ENCODE measurements around the gene PLD5.

- TF ChIP-seq CTCF (IDR thresholded peaks at IDR 0.05; ENCODE audit: low read depth, low read length, poor library complexity, severe bottlenecking) (no peak), EZH2phosphoT487 (IDR thresholded peaks at IDR 0.05; ENCODE audit: borderline replicate concordance, low read length) (no peak)
Measured at GRCh38 chr1:242196101-242196500, 328.4 kb downstream of the PLD5 start.

Measured in DOHH2 (cell line).